Epithelial cell of prostate (primary cell): ENCODE data around the gene MCL1.
"Not testable (repeated sequence)": the region's sequence is repeated elsewhere in the genome, so short reads cannot be mapped to it uniquely, and the experiment has no call there.

Source experiments
- DNase-seq: peaks from one replicate; pipeline ENCODE4 v3.0.0-alpha.2; 2011; ENCODE audit warnings: low read depth, low spot score
- H3K27ac ChIP-seq: fragments of 450-650 bp; 2 replicates; pipeline ENCODE4 v1.5.1; 2017; ENCODE audit warnings: mild to moderate bottlenecking

Gene MCL1

GRCh38 chr1:150604226-150604588 is 24.8 kb upstream of the MCL1 start:
- no peak for DNase-seq
- peak overlapping the region; percentile 96 for H3K27ac ChIP-seq

- DNase-seq, result no peak
- peak overlapping the region; percentile 96 for H3K27ac ChIP-seq
Measured at GRCh38 chr1:150603711-150604110, 24.3 kb upstream of the MCL1 start.

GRCh38 chr1:150602372-150602771 is 23.0 kb upstream of the MCL1 start:
- not testable (repeated sequence) for H3K27ac ChIP-seq, DNase-seq

GRCh38 chr1:150601540-150601939 is 22.1 kb upstream of the MCL1 start:
- DNase-seq, result no peak
- no peak overlapping the region for H3K27ac ChIP-seq

GRCh38 chr1:150598346-150598745 is 18.9 kb upstream of the MCL1 start:
- DNase-seq, H3K27ac ChIP-seq: not testable (repeated sequence)

DNA sequence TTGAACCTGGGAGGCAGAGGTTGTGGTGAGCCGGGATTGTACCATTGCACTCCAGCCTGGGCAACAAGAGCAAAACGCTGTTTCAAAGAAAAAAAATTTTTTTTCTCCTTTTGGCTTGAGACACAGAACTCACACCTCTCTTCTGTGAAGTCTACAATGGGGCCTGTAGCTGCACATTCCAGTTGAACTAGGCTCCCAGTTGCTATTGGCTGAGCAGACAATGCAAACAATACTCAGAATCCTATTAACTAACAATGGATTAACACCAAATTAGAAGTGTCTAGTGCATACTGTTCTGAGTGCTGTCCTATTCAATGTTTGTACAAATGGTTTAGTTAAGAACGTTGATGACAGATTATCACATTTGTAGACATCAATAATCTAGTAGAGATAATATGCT is 17.6 kb upstream of the MCL1 start:
- no peak for DNase-seq
- H3K27ac ChIP-seq, result peak overlapping the region; percentile 58

GRCh38 chr1:150596095-150596892 is 16.9 kb upstream of the MCL1 start:
- no peak for DNase-seq
- peak overlapping the region; percentile 58 for H3K27ac ChIP-seq

- DNase-seq, result no peak
- H3K27ac ChIP-seq, result no peak overlapping the region
Measured at GRCh38 chr1:150582371-150582770, 3.0 kb upstream of the MCL1 start.

DNA sequence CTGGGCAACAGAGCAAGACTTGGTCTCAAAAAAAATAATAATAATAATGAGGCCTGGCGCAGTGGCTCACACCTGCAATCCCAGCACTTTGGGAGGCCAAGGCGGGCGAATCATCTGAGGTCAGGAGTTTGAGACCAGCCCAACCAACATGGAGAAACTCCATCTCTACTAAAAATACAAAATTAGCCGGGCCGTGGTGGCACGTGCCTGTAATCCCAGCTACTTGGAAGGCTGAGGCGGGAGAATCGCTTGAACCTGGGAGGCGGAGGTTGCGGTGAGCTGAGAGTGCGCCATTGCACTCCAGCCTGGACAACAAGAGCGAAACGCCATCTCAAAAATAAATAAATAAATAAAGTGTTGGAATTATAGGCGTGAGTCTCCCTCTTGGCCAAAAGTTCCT is 2.6 kb upstream of the MCL1 start:
- not testable (repeated sequence) for DNase-seq, H3K27ac ChIP-seq

DNA sequence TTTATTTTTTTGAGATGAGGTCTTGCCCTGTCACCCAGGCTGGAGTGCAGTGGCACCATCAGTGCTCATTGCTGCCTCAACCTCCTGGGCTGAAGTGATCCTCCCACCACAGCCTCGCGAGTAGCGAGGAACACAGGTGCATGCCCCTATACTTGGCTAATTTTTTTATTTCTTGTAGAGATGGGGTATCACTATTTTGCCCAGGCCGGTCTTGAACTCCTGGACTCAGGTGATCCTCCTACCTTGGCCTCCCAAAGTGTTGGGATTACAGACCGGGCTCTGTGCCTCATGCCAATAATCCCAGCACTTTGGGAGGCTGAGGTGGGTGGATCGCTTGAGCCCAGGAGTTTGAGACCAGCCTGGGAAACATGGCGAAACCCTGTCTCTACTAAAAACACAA is 2.0 kb upstream of the MCL1 start:
- DNase-seq, result not testable (repeated sequence)
- H3K27ac ChIP-seq, result peak overlapping the region; percentile 100

GRCh38 chr1:150580966-150581365 is 1.6 kb upstream of the MCL1 start:
- DNase-seq, result not testable (repeated sequence)
- H3K27ac ChIP-seq, result peak overlapping the region; percentile 100

GRCh38 chr1:150579945-150580642 is 684 bp upstream of the MCL1 start:
- no peak for DNase-seq

DNA sequence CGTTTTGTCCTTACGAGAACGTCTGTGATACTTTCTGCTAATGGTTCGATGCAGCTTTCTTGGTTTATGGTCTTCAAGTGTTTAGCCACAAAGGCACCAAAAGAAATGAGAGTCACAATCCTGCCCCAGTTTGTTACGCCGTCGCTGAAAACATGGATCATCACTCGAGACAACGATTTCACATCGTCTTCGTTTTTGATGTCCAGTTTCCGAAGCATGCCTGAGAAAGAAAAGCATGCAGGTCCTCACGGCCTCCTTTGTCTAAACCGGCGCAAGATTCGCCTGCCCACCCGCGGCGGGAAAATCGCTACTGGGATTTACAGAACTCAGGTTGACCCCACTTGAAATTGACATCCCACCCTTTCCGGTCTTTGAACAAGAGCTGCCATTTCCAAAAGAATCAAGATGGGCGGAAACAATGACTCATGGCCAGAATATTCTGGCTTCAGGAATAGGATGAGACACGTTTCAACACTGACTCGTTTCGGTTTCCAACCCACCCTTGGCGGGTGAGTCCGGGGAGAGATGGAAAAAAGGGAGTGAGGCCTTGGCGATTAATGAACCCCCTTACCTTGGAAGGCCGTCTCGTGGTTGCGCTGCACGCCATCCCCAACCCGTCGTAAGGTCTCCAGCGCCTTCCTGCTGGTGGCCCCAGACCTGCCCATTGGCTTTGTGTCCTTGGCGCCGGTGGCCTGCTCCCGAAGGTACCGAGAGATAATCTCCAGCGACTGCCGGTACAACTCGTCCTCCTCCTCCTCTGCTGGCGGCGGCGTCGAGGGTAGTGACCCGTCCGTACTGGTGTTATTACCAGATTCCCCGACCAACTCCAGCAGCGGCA is 919 bp downstream of the MCL1 start:
- DNase-seq, result no peak

More at GRCh38 chr1:150579945-150580642, 684 bp upstream of the MCL1 start:
- H3K27ac ChIP-seq, result peak overlapping the region; percentile 100

DNA sequence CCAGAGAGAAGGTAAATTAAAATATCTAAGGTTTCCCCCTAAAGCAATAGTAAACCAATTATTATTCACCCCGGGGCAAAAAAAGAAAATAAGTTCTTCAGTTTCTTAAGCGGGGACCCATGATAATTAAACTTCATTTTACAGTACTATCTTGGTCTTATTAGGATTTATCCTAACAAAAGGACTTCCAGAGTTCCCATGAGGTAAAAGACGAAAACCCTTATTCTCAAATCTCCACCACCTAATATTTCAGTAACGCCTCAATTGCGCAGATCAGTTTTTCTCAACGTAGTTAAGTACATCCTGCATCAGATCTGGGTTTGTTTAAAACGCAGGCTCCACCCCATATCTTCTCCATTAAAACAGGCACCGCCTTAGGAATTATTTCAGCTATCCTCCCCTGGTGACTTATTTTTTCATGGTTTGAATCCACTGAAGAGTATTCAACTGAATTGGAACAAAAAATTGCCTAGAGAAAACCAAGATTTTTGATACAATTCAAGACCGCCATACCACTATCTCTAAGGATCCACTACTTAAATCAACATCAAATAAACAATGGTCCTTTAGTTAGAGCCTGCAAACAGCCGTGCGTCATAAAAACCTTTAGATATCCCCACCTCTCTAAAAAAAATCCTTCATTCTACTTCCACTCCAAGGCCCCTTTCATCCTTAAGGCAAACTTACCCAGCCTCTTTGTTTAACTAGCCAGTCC is 1.7 kb downstream of the MCL1 start:
- peak overlapping the region; percentile 100 for H3K27ac ChIP-seq
- no peak for DNase-seq

More for the DNA sequence above, 919 bp downstream of the MCL1 start:
- peak overlapping the region; percentile 100 for H3K27ac ChIP-seq

DNA sequence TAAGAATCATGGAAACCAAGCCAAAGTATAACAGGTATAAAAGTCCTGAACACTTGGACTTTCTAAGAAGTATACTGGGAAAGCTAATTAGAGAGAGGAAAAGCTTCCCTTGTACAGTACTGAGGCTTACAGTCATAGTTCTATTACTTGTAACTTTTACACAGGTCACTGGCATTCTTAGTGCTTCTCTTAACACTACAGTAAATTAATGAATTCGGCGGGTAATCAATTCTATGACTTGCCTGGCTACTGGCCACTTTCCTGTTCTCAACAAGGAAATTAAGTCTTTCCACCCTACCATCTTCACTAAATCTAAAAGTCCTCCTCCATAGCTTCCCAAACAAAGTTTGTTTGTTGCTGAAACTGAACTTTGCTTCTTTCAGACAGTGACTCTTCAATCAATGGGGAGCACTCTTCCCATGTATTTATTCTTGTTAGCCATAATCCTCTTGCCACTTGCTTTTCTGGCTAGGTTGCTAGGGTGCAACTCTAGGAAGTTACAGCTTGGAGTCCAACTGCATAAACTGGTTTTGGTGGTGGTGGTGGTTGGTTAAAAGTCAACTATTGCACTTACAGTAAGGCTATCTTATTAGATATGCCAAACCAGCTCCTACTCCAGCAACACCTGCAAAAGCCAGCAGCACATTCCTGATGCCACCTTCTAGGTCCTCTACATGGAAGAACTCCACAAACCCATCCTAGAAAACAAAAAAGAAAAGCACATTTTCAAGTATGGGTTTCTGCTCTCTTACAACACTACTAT is 2.4 kb downstream of the MCL1 start:
- H3K27ac ChIP-seq, result peak overlapping the region; percentile 100

GRCh38 chr1:150576367-150576711 is 3.1 kb downstream of the MCL1 start:
- no peak for DNase-seq
- peak overlapping the region; percentile 100 for H3K27ac ChIP-seq

More for the DNA sequence above, 2.4 kb downstream of the MCL1 start:
- no peak for DNase-seq

GRCh38 chr1:150575518-150576366 is 3.7 kb downstream of the MCL1 start:
- DNase-seq, result no peak

GRCh38 chr1:150575072-150575489 is 4.3 kb downstream of the MCL1 start:
- peak overlapping the region; percentile 100 for H3K27ac ChIP-seq
- no peak for DNase-seq

More at GRCh38 chr1:150575518-150576366, 3.7 kb downstream of the MCL1 start:
- peak overlapping the region; percentile 100 for H3K27ac ChIP-seq
